HepG2 (cell line): ENCODE measurements around the gene SLC13A3. TPM values are rescaled to one million over a fixed set of nuclear protein-coding genes. Genes with fewer than 3 reads are reported as not detected.

Source experiments
- FIP1L1 ChIP-seq: fragments of 200-400 bp; formaldehyde crosslinking; IDR thresholded peaks from 2 replicates; pipeline ENCODE4 v1.6.1; 2018; ENCODE audit warnings: low read depth, mild to moderate bottlenecking, low read length, moderate library complexity, borderline replicate concordance; ENCODE audit not compliant: insufficient read depth
- FOXK2 ChIP-seq: fragments of 450-650 bp; IDR thresholded peaks from 2 replicates; pipeline ENCODE4 v1.6.1; 2016
- GABPA ChIP-seq, 2 experiments: IDR thresholded peaks; 2 replicates each; pipeline ENCODE4 v1.6.1; 2011 to 2016; ENCODE audit warnings: low read depth in 2 of 2, low read length in 1 of 2, missing biosample characterization in 1 of 2, missing genetic modification characterization in 1 of 2
- GATAD2A ChIP-seq: IDR thresholded peaks from 2 replicates; pipeline ENCODE4 v1.6.1; 2016
- HDAC6 ChIP-seq: fragments of 200-600 bp; sonication (generic); IDR thresholded peaks from 2 replicates; pipeline ENCODE4 v1.7.0; 2017; ENCODE audit warnings: mild to moderate bottlenecking, antibody characterized with exemption, low read length, low read depth
- HOXA3 ChIP-seq: sonication (generic); formaldehyde crosslinking; IDR thresholded peaks from 2 replicates; pipeline ENCODE4 v1.5.0; 2020; ENCODE audit warnings: missing genetic modification reagents
- MTA1 ChIP-seq: sonication (generic); formaldehyde crosslinking; IDR thresholded peaks from 2 replicates; pipeline ENCODE4 v1.4.0; 2020; ENCODE audit warnings: missing genetic modification reagents, mild to moderate bottlenecking, borderline replicate concordance
- NCOA5 ChIP-seq: sonication (generic); formaldehyde crosslinking; IDR thresholded peaks from 2 replicates; pipeline ENCODE4 v1.4.0; 2020; ENCODE audit warnings: missing genetic modification reagents
- RBM39 ChIP-seq: fragments of 200-400 bp; formaldehyde crosslinking; IDR thresholded peaks from one replicate; pipeline ENCODE4 v1.6.1; 2018; ENCODE audit warnings: antibody characterized with exemption, mild to moderate bottlenecking, low read depth, low read length; ENCODE audit not compliant: poor library complexity, severe bottlenecking
- SALL1 ChIP-seq: sonication (generic); formaldehyde crosslinking; IDR thresholded peaks from 2 replicates; pipeline ENCODE4 v1.8.0; 2022; ENCODE audit warnings: mild to moderate bottlenecking, missing genetic modification reagents
- SOX13 ChIP-seq, 3 experiments: fragments of 450-650 bp in 1 of 3; sonication (generic) in 1 of 3; formaldehyde crosslinking in 1 of 3; IDR thresholded peaks in 2 of 3; conservative IDR thresholded peaks in 1 of 3; 2 replicates each; pipeline versions ENCODE4 v1.5.0 to v1.6.1; 2016 to 2020; ENCODE audit warnings: antibody characterized with exemption in 1 of 3, mild to moderate bottlenecking in 1 of 3, missing compliant biosample characterization in 1 of 3, missing genetic modification reagents in 1 of 3, moderate library complexity in 1 of 3
- THAP11 ChIP-seq: IDR thresholded peaks from 2 replicates; pipeline ENCODE4 v1.6.1; 2016; ENCODE audit warnings: missing biosample characterization, missing genetic modification reagents
- WIZ ChIP-seq: sonication (generic); formaldehyde crosslinking; IDR thresholded peaks from 2 replicates; pipeline ENCODE4 v1.5.1; 2020; ENCODE audit warnings: mild to moderate bottlenecking, missing genetic modification reagents
- ZFYVE20 ChIP-seq: sonication (generic); formaldehyde crosslinking; IDR thresholded peaks from 2 replicates; pipeline ENCODE4 v1.8.0; 2023; ENCODE audit warnings: low read depth, mild to moderate bottlenecking, moderate library complexity, missing genetic modification reagents, borderline replicate concordance
- ZNF678 ChIP-seq: sonication (generic); formaldehyde crosslinking; IDR thresholded peaks from 2 replicates; pipeline ENCODE4 v1.4.0; 2020; ENCODE audit warnings: mild to moderate bottlenecking, missing genetic modification reagents
- ZNF768 ChIP-seq: sonication (generic); formaldehyde crosslinking; IDR thresholded peaks from 2 replicates; pipeline ENCODE4 v1.4.0; 2020; ENCODE audit warnings: missing genetic modification reagents
- polyA plus RNA-seq, 8 experiments: library from polyadenylated mRNA; depleted of rRNA in 3 of 8; stranded (reverse) in 7 of 8; unstranded in 1 of 8; fragments of >200 nt; fragmentation: Illumina TruSeq in 4 of 8; extraction: Trizol in 4 of 8; gene quantifications; 2 replicates each; pipeline versions ENCODE4 v1.2.1 to v1.2.3, GENCODE V29; 2011 to 2016; ENCODE audit warnings: low read depth in 4 of 8, missing spikeins in 1 of 8, mixed read lengths in 1 of 8; ENCODE audit not compliant: insufficient read depth in 1 of 8
- total RNA-seq, 5 experiments: library from RNA; depleted of rRNA; stranded (reverse); fragments of >200 nt; fragmentation: Illumina TruSeq; extraction: Trizol; gene quantifications; 2 replicates each; pipeline ENCODE4 v1.2.3, GENCODE V29; 2016; ENCODE audit warnings: low read depth in 1 of 5
- TF ChIP-seq, protein P1 (sequence below): sonication (generic); formaldehyde crosslinking; IDR thresholded peaks from 2 replicates; pipeline ENCODE4 v1.5.1; 2020; ENCODE audit warnings: mild to moderate bottlenecking, missing genetic modification reagents, moderate library complexity
- TF ChIP-seq, protein P2 (sequence below): sonication (generic); formaldehyde crosslinking; IDR thresholded peaks from 2 replicates; pipeline ENCODE4 v1.4.0; 2020; ENCODE audit warnings: mild to moderate bottlenecking, missing genetic modification reagents
- TF ChIP-seq, protein P3 (sequence below): sonication (generic); formaldehyde crosslinking; IDR thresholded peaks from 2 replicates; pipeline ENCODE4 v1.4.0; 2020; ENCODE audit warnings: missing genetic modification reagents
- TF ChIP-seq, protein P4 (sequence below): sonication (generic); formaldehyde crosslinking; IDR thresholded peaks from 2 replicates; pipeline ENCODE4 v1.4.0; 2020; ENCODE audit warnings: missing genetic modification reagents; ENCODE audit errors: not compliant biosample characterization
- TF ChIP-seq, protein P5 (sequence below): sonication (generic); formaldehyde crosslinking; conservative IDR thresholded peaks from 2 replicates; pipeline ENCODE4 v1.4.0; 2020; ENCODE audit warnings: missing genetic modification reagents
- TF ChIP-seq, protein P6 (sequence below): IDR thresholded peaks from 2 replicates; pipeline ENCODE4 v1.6.1; 2012; ENCODE audit warnings: inconsistent platforms
- TF ChIP-seq, protein P7 (sequence below): sonication (generic); formaldehyde crosslinking; IDR thresholded peaks from 2 replicates; pipeline ENCODE4 v1.5.1; 2020; ENCODE audit warnings: missing genetic modification reagents, mild to moderate bottlenecking, borderline replicate concordance

SLC13A3 gene
- total and polyA plus RNA-seq, 2 of the 13 experiments (the other 11 are each of a cell fraction or from before 2014, with no cell fraction given): 66.5 to 76.0 TPM

DNA sequence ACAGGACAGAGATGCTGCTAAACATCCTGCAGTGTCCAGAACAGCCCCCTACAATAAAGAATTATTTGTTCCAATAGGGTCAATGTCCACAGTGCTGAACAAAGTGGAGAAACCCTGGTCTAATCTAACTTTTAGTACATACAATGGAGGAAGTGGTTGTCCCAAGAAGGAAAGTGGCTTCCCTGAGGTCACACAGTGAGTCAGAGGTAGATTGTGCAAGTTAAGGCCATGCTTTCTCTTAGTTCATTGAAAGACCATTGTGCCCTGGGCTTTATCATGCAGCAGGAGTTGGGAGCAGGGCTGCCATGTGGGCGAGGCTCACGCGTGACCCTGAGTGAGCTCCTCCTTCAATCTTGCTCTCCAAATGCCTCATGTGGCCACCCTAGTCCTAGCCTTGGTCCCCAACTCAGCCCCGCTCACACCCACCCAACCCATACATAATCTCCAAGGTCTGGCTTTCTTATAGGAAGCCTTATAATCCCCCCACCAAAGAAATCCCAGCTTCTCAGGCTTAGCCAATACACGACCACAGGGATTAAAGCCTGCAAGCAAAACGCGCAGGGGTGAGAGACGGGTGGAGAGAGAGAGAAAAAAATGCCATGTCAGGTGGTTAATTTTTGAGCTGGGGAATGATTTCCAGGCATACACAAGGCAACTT, 19.9 kb downstream of the SLC13A3 start (continued):
- TF ChIP-seq, protein P1, sequence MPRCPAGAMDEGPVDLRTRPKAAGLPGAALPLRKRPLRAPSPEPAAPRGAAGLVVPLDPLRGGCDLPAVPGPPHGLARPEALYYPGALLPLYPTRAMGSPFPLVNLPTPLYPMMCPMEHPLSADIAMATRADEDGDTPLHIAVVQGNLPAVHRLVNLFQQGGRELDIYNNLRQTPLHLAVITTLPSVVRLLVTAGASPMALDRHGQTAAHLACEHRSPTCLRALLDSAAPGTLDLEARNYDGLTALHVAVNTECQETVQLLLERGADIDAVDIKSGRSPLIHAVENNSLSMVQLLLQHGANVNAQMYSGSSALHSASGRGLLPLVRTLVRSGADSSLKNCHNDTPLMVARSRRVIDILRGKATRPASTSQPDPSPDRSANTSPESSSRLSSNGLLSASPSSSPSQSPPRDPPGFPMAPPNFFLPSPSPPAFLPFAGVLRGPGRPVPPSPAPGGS (CRISPR knock-in tag): no peak
- TF ChIP-seq RBM39 (no peak), ZNF768 (CRISPR knock-in tag) (no peak), WIZ (CRISPR knock-in tag) (no peak), ZFYVE20 (CRISPR knock-in tag) (no peak), GATAD2A (CRISPR knock-in tag) (peak; percentile 97), HOXA3 (peak; percentile 88), FOXK2 (no peak), FIP1L1 (no peak), GABPA (IDR thresholded peaks at IDR 0.05; ENCODE audit: low read depth, low read length) (no peak), GABPA (CRISPR knock-in tag; IDR thresholded peaks at IDR 0.05; ENCODE audit: low read depth) (0 out of 2 replicates have a peak, but pooled peaks have one; percentile 20), HDAC6 (no peak), SALL1 (CRISPR knock-in tag) (peak; percentile 58), NCOA5 (CRISPR knock-in tag) (no peak), SOX13 (IDR thresholded peaks at IDR 0.05) (0 out of 2 replicates have a peak, but pooled peaks have one; percentile 36), SOX13 (CRISPR knock-in tag; conservative IDR thresholded peaks at IDR 0.05 in 1 of 2, IDR thresholded peaks at IDR 0.05 in 1 of 2) (peak in 1 of 2 experiments; percentile 94; a peak in 2 of 4 replicates), ZNF678 (CRISPR knock-in tag) (no peak), THAP11 (CRISPR knock-in tag) (peak; percentile 40; the same call in 1 of the 2 replicates), MTA1 (CRISPR knock-in tag) (no peak)
- TF ChIP-seq, protein P2, sequence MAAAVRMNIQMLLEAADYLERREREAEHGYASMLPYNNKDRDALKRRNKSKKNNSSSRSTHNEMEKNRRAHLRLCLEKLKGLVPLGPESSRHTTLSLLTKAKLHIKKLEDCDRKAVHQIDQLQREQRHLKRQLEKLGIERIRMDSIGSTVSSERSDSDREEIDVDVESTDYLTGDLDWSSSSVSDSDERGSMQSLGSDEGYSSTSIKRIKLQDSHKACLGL (CRISPR knock-in tag): no peak
- TF ChIP-seq, protein P3, sequence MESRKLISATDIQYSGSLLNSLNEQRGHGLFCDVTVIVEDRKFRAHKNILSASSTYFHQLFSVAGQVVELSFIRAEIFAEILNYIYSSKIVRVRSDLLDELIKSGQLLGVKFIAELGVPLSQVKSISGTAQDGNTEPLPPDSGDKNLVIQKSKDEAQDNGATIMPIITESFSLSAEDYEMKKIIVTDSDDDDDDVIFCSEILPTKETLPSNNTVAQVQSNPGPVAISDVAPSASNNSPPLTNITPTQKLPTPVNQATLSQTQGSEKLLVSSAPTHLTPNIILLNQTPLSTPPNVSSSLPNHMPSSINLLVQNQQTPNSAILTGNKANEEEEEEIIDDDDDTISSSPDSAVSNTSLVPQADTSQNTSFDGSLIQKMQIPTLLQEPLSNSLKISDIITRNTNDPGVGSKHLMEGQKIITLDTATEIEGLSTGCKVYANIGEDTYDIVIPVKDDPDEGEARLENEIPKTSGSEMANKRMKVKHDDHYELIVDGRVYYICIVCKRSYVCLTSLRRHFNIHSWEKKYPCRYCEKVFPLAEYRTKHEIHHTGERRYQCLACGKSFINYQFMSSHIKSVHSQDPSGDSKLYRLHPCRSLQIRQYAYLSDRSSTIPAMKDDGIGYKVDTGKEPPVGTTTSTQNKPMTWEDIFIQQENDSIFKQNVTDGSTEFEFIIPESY: peak; percentile 75
- TF ChIP-seq, protein P4, sequence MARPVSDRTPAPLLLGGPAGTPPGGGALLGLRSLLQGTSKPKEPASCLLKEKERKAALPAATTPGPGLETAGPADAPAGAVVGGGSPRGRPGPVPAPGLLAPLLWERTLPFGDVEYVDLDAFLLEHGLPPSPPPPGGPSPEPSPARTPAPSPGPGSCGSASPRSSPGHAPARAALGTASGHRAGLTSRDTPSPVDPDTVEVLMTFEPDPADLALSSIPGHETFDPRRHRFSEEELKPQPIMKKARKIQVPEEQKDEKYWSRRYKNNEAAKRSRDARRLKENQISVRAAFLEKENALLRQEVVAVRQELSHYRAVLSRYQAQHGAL (CRISPR knock-in tag): no peak
- TF ChIP-seq, protein P5, sequence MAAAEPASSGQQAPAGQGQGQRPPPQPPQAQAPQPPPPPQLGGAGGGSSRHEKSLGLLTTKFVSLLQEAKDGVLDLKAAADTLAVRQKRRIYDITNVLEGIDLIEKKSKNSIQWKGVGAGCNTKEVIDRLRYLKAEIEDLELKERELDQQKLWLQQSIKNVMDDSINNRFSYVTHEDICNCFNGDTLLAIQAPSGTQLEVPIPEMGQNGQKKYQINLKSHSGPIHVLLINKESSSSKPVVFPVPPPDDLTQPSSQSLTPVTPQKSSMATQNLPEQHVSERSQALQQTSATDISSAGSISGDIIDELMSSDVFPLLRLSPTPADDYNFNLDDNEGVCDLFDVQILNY: no peak
- TF ChIP-seq, protein P6, sequence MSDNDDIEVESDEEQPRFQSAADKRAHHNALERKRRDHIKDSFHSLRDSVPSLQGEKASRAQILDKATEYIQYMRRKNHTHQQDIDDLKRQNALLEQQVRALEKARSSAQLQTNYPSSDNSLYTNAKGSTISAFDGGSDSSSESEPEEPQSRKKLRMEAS: peak; percentile 90
- TF ChIP-seq, protein P7, sequence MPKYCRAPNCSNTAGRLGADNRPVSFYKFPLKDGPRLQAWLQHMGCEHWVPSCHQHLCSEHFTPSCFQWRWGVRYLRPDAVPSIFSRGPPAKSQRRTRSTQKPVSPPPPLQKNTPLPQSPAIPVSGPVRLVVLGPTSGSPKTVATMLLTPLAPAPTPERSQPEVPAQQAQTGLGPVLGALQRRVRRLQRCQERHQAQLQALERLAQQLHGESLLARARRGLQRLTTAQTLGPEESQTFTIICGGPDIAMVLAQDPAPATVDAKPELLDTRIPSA (CRISPR knock-in tag): no peak
